Spleen (tissue), 11 donors: ENCODE data around the gene IL18. TPM values are rescaled to one million over a fixed set of nuclear protein-coding genes. Genes with fewer than 3 reads are reported as not detected.

Experiments used
- DNase-seq: peaks from one replicate; pipeline ENCODE4 v3.0.0-alpha.2; 2020
- H3K27ac ChIP-seq, 8 donors: fragments of 200-600 bp; sonication (generic) in 7 of 8; 1 replicate in 4 of 8; 2 replicates in 4 of 8; pipeline versions ENCODE4 v1.5.0 to v1.8.0; 2016 to 2021; ENCODE audit warnings: inconsistent platforms in 4 of 8, mild to moderate bottlenecking in 4 of 8, moderate library complexity in 1 of 8
- H3K27me3 ChIP-seq, 7 donors: fragments of 200-600 bp; sonication (generic) in 6 of 7; replicated peaks in 1 of 7; 1 replicate in 4 of 7; 2 replicates in 3 of 7; pipeline versions ENCODE4 v1.5.0 to v1.8.0; 2016 to 2021; ENCODE audit warnings: inconsistent platforms in 3 of 7, mild to moderate bottlenecking in 1 of 7
- H3K36me3 ChIP-seq, 6 donors: fragments of 200-600 bp; sonication (generic) in 5 of 6; 1 replicate in 4 of 6; 2 replicates in 2 of 6; pipeline versions ENCODE4 v1.5.0 to v1.8.0; 2016 to 2021; ENCODE audit warnings: inconsistent platforms in 2 of 6
- H3K4me1 ChIP-seq, 6 donors: fragments of 200-600 bp; sonication (generic) in 5 of 6; 1 replicate in 3 of 6; 2 replicates in 3 of 6; pipeline versions ENCODE4 v1.5.0 to v1.8.0; 2016 to 2021; ENCODE audit warnings: inconsistent platforms in 3 of 6
- H3K4me3 ChIP-seq, 8 donors: fragments of 200-600 bp; sonication (generic) in 7 of 8; 1 replicate in 4 of 8; 2 replicates in 4 of 8; pipeline versions ENCODE4 v1.5.0 to v1.8.0; 2016 to 2021; ENCODE audit warnings: inconsistent platforms in 4 of 8, mild to moderate bottlenecking in 4 of 8, moderate library complexity in 2 of 8
- H3K9me3 ChIP-seq, 8 donors: fragments of 200-600 bp; sonication (generic) in 7 of 8; 1 replicate in 4 of 8; 2 replicates in 4 of 8; pipeline versions ENCODE4 v1.5.0 to v1.8.0; 2016 to 2021; ENCODE audit warnings: inconsistent platforms in 4 of 8
- POLR2A ChIP-seq, 3 donors: fragments of 450-650 bp; IDR thresholded peaks; one replicate each; pipeline ENCODE4 v1.5.1; 2017; ENCODE audit warnings: antibody characterized with exemption in 3 of 3, mild to moderate bottlenecking in 1 of 3
- POLR2AphosphoS5 ChIP-seq, 3 donors: sonication (generic); formaldehyde crosslinking; IDR thresholded peaks; one replicate each; pipeline ENCODE4 v1.5.1; 2017; ENCODE audit warnings: antibody characterized with exemption in 3 of 3
- WGBS, 5 donors: extraction: QIAGEN DNeasy Blood & Tissue Kit in 3 of 5; methylation state at CpG; one replicate each; pipeline versions ENCODE4 v1.1.5 to v1.1.7; 2013 to 2018; 5-methylcytosine and 5-hydroxymethylcytosine counted together
- intact Hi-C: fragments of 100-400 bp; cut with DNase I; formaldehyde crosslinking; loops from one replicate; pipeline ENCODE4 v1.15.0; 2023; ENCODE audit warnings: low total_unique reads
- polyA plus RNA-seq, 3 donors: library from polyadenylated mRNA; stranded (reverse); fragments of 200-250 nt; gene quantifications; one replicate each; pipeline ENCODE4 v1.2.1, GENCODE V29; 2013
- total RNA-seq, 7 donors: library from RNA; depleted of rRNA in 3 of 7; stranded (reverse); fragments of >200 nt in 3 of 7; fragmentation: NEBNext Ultra II Directional in 4 of 7; extraction: Animal tissue kit (Norgen Biotek cat#: 25700) in 4 of 7; gene quantifications; one replicate each; pipeline versions ENCODE4 v1.1.0 to v1.2.1, GENCODE V29; 2016 to 2021
- TF ChIP-seq, protein P1 (sequence below), 11 experiments: fragments of 200-600 bp in 7 of 11; fragments of 450-650 bp in 4 of 11; sonication (generic) in 4 of 11; IDR thresholded peaks in 8 of 11; conservative IDR thresholded peaks in 3 of 11; 1 replicate in 7 of 11; 2 replicates in 4 of 11; pipeline versions ENCODE4 v1.4.0 to v1.8.0; 2016 to 2021; ENCODE audit warnings: antibody characterized with exemption in 11 of 11, inconsistent platforms in 4 of 11, mild to moderate bottlenecking in 1 of 11
- donor health status: healthy with polysubstance abuse.
- donor health status: DM: no; HTN: no; CAD: no; lungs with moderate emphysema.
- donor health status: DM: no; HTN: no; CAD: no.
- donor health status: Bipolar disorder and iron deficiency.
- donor health status: healthy.
- donor health status: DM: no; HTN: no; CAD: no.
- donor health status: DM: yes; HTN: yes; CAD: no.

IL18 gene
- total and polyA plus RNA-seq, 10 donors, result 38.5 to 83.5 (median 62.5) TPM

DNA sequence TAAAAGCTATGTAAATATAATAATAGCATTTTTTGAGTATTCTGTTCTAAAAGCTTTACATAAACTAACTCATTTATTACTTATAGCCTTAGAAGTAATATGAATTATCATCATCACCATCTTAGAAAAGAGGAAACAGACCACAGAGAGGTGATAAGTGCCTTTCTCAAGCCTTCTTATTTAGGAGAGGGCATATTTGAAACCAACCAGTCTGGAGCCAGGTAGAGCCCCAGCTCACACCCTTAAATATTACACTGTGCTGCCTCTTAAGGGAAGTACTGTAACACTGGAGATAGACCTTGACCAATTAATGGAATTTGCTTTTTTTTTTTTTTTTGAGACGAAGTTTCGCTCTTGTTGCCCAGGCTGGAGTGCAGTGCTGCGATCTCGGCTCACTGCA lies 13.7 kb upstream of the IL18 start:
- Histone ChIP-seq H3K4me1 (peaks cover 6 to 36% (median 24%) of the 10 kb centered on the region in 6 donors), H3K27me3 (peaks cover 0 to 4% (median 0%) of the 10 kb centered on the region in 7 donors), H3K4me3 (no peak overlapping the region), H3K27ac (no peak overlapping the region), H3K36me3 (no peaks in the 10 kb centered on the region), H3K9me3 (no peaks in the 10 kb centered on the region)
- no peak for TF ChIP-seq POLR2A (IDR thresholded peaks at IDR 0.05)
- TF ChIP-seq, protein P1, sequence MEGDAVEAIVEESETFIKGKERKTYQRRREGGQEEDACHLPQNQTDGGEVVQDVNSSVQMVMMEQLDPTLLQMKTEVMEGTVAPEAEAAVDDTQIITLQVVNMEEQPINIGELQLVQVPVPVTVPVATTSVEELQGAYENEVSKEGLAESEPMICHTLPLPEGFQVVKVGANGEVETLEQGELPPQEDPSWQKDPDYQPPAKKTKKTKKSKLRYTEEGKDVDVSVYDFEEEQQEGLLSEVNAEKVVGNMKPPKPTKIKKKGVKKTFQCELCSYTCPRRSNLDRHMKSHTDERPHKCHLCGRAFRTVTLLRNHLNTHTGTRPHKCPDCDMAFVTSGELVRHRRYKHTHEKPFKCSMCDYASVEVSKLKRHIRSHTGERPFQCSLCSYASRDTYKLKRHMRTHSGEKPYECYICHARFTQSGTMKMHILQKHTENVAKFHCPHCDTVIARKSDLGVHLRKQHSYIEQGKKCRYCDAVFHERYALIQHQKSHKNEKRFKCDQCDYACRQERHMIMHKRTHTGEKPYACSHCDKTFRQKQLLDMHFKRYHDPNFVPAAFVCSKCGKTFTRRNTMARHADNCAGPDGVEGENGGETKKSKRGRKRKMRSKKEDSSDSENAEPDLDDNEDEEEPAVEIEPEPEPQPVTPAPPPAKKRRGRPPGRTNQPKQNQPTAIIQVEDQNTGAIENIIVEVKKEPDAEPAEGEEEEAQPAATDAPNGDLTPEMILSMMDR (IDR thresholded peaks at IDR 0.05 in 8 of 11, conservative IDR thresholded peaks at IDR 0.05 in 3 of 11), result no peak
- TF ChIP-seq POLR2AphosphoS5 (IDR thresholded peaks at IDR 0.05), result no peak
- no peak for DNase-seq
- intact Hi-C loops, result no loop called here
- 64 to 83% (median 81%) methylated on average over 2 to 4 of the region's 4 CpGs for WGBS, 5 donors

DNA sequence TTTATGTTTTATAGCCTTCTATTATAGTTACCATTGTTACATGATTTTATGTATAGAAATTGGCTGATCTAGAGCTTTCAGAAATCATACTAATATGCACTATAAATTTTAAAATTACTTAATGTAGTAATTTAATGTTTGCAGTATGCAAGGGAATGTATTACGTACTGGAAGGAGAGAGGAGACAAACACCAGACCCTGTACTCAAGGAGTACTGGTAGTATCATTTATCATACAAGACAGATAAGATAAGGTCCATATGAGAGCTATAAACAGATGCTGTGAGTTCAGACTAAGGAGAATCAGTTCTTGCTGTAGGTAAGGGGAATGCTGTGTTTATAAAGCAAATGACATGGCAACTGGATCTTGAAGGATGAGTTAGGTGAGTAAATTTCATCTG lies 12.2 kb upstream of the IL18 start:
- TF ChIP-seq, protein P1 (IDR thresholded peaks at IDR 0.05 in 8 of 11, conservative IDR thresholded peaks at IDR 0.05 in 3 of 11), result no peak
- TF ChIP-seq POLR2AphosphoS5 (IDR thresholded peaks at IDR 0.05) (no peak), POLR2A (IDR thresholded peaks at IDR 0.05) (no peak)
- peaks cover 0 to 4% (median 0%) of the 10 kb centered on the region in 7 donors for H3K27me3 ChIP-seq
- peaks cover 6 to 36% (median 24%) of the 10 kb centered on the region in 6 donors for H3K4me1 ChIP-seq
- no peaks in the 10 kb centered on the region for H3K9me3 ChIP-seq
- intact Hi-C loops, result no loop called here
- H3K27ac ChIP-seq, result no peak overlapping the region
- WGBS, 5 donors, result 93 to 98% (median 95%) methylated on average over 1 of the region's 1 CpG
- no peak for DNase-seq
- H3K36me3 ChIP-seq, result no peaks in the 10 kb centered on the region
- no peak overlapping the region for H3K4me3 ChIP-seq

DNA sequence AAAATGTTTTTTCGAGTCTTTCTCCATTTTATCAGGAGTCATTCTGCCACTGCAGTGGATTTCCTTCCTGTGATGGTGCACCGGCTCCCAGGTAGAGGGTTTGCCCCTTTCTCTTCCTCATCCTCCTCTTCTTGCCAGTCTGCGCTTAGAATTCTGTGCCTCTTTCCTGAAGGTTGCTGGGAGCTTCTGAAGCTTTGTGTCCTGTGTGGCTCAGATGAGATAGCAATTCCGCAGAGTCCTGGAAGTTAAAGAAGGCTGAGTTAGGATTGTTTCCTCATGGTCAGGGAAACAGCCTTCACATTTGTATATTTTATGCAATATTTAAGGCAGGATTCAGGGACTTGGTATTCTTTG lies 11.7 kb upstream of the IL18 start:
- peak overlapping the region in 5 of 8 donors; percentile 6 to 58 (median 9) for H3K4me3 ChIP-seq
- H3K27ac ChIP-seq, result peak overlapping the region in 1 of 8 donors; percentile 22
- H3K27me3 ChIP-seq, result peaks cover 0 to 4% (median 0%) of the 10 kb centered on the region in 7 donors
- DNase-seq, result no peak
- WGBS, 5 donors, result 25 to 33% (median 27%) methylated on average over 4 of the region's 4 CpGs
- no peaks in the 10 kb centered on the region for H3K36me3 ChIP-seq
- no peaks in the 10 kb centered on the region for H3K9me3 ChIP-seq
- H3K4me1 ChIP-seq, result peaks cover 6 to 36% (median 24%) of the 10 kb centered on the region in 6 donors
- TF ChIP-seq POLR2AphosphoS5 (IDR thresholded peaks at IDR 0.05) (no peak), POLR2A (IDR thresholded peaks at IDR 0.05) (no peak)
- TF ChIP-seq, protein P1 (IDR thresholded peaks at IDR 0.05 in 8 of 11, conservative IDR thresholded peaks at IDR 0.05 in 3 of 11), result no peak
- intact Hi-C loops, result no loop called here

DNA sequence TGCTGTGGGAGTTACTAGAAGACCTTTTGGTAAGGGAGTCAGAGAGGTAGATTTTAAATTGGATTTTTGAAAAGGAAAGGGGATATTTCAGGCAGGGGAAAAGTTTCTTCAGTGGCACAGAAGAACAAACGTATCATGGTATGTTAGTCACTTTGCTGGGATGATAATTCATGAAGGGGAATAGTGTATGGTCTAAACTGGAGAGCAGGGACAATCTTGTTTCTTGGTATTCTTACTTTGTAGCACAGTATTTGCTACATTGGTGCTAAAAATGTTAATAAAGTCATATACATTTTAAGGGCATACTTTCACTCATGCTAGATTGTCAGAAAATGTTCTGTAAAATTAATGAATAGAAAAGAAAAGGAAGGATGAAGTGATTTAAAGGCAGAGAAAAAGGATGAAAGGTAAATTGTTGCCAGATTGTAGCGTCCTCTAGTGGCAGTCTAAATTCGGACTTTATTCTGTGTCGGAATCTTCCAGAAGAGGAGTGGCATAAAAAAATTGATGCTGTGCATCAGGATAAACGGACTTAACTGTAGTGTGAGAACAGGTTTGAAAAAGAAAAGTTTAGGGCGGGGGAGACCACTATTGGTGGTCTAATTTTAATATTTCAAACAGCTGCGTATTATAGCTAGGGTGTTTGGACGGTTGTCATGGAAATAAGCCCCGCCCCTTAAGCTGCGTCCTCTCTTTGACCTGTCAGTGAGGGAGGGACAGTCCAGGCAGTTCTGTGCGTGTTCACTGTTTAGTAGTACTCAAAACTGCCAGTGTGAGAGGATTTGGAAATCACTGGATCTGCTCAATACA lies 11.1 kb upstream of the IL18 start, which contains the start of gene BCO2:
Gene BCO2, plus strand, starts transcription at position 724 of the 810 bp plus-strand sequence. CDS start 90 bp downstream, outside the sequence.
- Histone ChIP-seq H3K9me3 (no peaks in the 10 kb centered on the region), H3K4me1 (peaks cover 6 to 34% (median 24%) of the 10 kb centered on the region in 6 donors), H3K4me3 (peak within 1 kb of the TSS in 5 of 8 donors; percentile 6 to 58 (median 9)), H3K27me3 (peaks cover 0 to 4% (median 0%) of the 10 kb centered on the region in 7 donors), H3K27ac (peak within 1 kb of the TSS in 1 of 8 donors; percentile 22), H3K36me3 (no peaks in the 10 kb centered on the region)
- TF ChIP-seq POLR2A (IDR thresholded peaks at IDR 0.05), result no peak
- TF ChIP-seq, protein P1 (IDR thresholded peaks at IDR 0.05 in 8 of 11, conservative IDR thresholded peaks at IDR 0.05 in 3 of 11), result peak in 10 of 11 experiments; percentile 16 to 65 (median 58)
- DNase-seq, result peak; percentile 80
- intact Hi-C loops, result no loop called here
- WGBS, 5 donors, result 6 to 9% (median 7%) methylated on average over 11 of the region's 11 CpGs
